KOPT-K1 (cell line): Measurements from ENCODE around the gene PEX3.
"Not testable (repeated sequence)": the region's sequence is repeated elsewhere in the genome, so short reads cannot be mapped to it uniquely, and the experiment has no call there.

Source experiments
- H3K27ac ChIP-seq: fragments of 200-600 bp; sonication (generic); 2 replicates; pipeline ENCODE4 v1.5.1; 2016; ENCODE audit warnings: antibody characterized with exemption, mild to moderate bottlenecking, low read depth, low read length; ENCODE audit not compliant: poor library complexity, severe bottlenecking
- H3K36me3 ChIP-seq: fragments of 200-600 bp; sonication (generic); 2 replicates; pipeline ENCODE4 v1.5.1; 2017; ENCODE audit warnings: antibody characterized with exemption, mild to moderate bottlenecking, low read length, moderate library complexity; ENCODE audit not compliant: insufficient read depth
- H3K9me3 ChIP-seq: fragments of 200-600 bp; sonication (generic); 2 replicates; pipeline ENCODE4 v1.5.1; 2017; ENCODE audit warnings: antibody characterized with exemption, low read length, mild to moderate bottlenecking; ENCODE audit not compliant: insufficient read depth, poor library complexity, severe bottlenecking

The PEX3 gene

GRCh38 chr6:143429970-143430369 is 20.6 kb upstream of the PEX3 start:
- H3K27ac ChIP-seq: no peak overlapping the region

GRCh38 chr6:143431226-143431625 is 19.4 kb upstream of the PEX3 start:
- Histone ChIP-seq H3K9me3 (no peaks in the 10 kb centered on the region), H3K27ac (no peak overlapping the region), H3K36me3 (peaks cover 52% of the 10 kb centered on the region)

More at GRCh38 chr6:143429970-143430369, 20.6 kb upstream of the PEX3 start:
- peaks cover 43% of the 10 kb centered on the region for H3K36me3 ChIP-seq
- H3K9me3 ChIP-seq: no peaks in the 10 kb centered on the region

- Histone ChIP-seq H3K9me3 (no peaks in the 10 kb centered on the region), H3K27ac (no peak overlapping the region), H3K36me3 (peaks cover 61% of the 10 kb centered on the region)
These were observed 18.0 kb upstream of the PEX3 start for GRCh38 chr6:143432588-143432987.

GRCh38 chr6:143441010-143441409 is 9.6 kb upstream of the PEX3 start:
- Histone ChIP-seq H3K9me3 (no peaks in the 10 kb centered on the region), H3K27ac (no peak overlapping the region), H3K36me3 (peaks cover 40% of the 10 kb centered on the region)

- H3K36me3 ChIP-seq: peaks cover 33% of the 10 kb centered on the region
- no peak overlapping the region for H3K27ac ChIP-seq
- no peaks in the 10 kb centered on the region for H3K9me3 ChIP-seq
These were observed 8.7 kb upstream of the PEX3 start for GRCh38 chr6:143441680-143442545.

- Histone ChIP-seq H3K9me3 (no peaks in the 10 kb centered on the region), H3K27ac (no peak overlapping the region), H3K36me3 (peaks cover 22% of the 10 kb centered on the region)
These were observed 7.5 kb upstream of the PEX3 start for GRCh38 chr6:143443096-143443495.

GRCh38 chr6:143447865-143448264 is 2.7 kb upstream of the PEX3 start:
- H3K9me3 ChIP-seq, H3K36me3 ChIP-seq, H3K27ac ChIP-seq: not testable (repeated sequence)

GRCh38 chr6:143449082-143449713 is 1.4 kb upstream of the PEX3 start:
- Histone ChIP-seq H3K9me3 (no peaks in the 10 kb centered on the region), H3K27ac (peak overlapping the region; percentile 73), H3K36me3 (peaks cover 6% of the 10 kb centered on the region)

GRCh38 chr6:143449714-143450452 is 722 bp upstream of the PEX3 start:
- H3K27ac ChIP-seq: peak overlapping the region; percentile 73
- H3K9me3 ChIP-seq: no peaks in the 10 kb centered on the region
- peaks cover 6% of the 10 kb centered on the region for H3K36me3 ChIP-seq

- peak overlapping the region; percentile 73 for H3K27ac ChIP-seq
These were observed 926 bp downstream of the PEX3 start for GRCh38 chr6:143451531-143451930.

GRCh38 chr6:143457563-143458359 is 7.2 kb downstream of the PEX3 start:
- H3K36me3 ChIP-seq: peaks cover 32% of the 10 kb centered on the region
- no peaks in the 10 kb centered on the region for H3K9me3 ChIP-seq
- H3K27ac ChIP-seq: no peak overlapping the region

More at GRCh38 chr6:143451531-143451930, 926 bp downstream of the PEX3 start:
- Histone ChIP-seq H3K36me3 (peaks cover 6% of the 10 kb centered on the region), H3K9me3 (no peaks in the 10 kb centered on the region)

GRCh38 chr6:143465546-143465945 is 14.9 kb downstream of the PEX3 start:
- Histone ChIP-seq H3K9me3 (no peaks in the 10 kb centered on the region), H3K36me3 (peaks cover 34% of the 10 kb centered on the region), H3K27ac (no peak overlapping the region)

- Histone ChIP-seq H3K36me3 (peaks cover 36% of the 10 kb centered on the region), H3K9me3 (no peaks in the 10 kb centered on the region), H3K27ac (no peak overlapping the region)
These were observed 17.4 kb downstream of the PEX3 start for GRCh38 chr6:143468026-143468425.

GRCh38 chr6:143468823-143469222 is 18.2 kb downstream of the PEX3 start:
- H3K9me3 ChIP-seq, H3K27ac ChIP-seq: not testable (repeated sequence)
- H3K36me3 ChIP-seq: peaks cover 37% of the 10 kb centered on the region
